Suprapubic skin (tissue), 4 donors: ENCODE measurements around the gene ANKRD34A. TPM values are rescaled to one million over a fixed set of nuclear protein-coding genes. Genes with fewer than 3 reads are reported as not detected.

Experiments
- DNase-seq, 2 donors: peaks; one replicate each; pipeline ENCODE4 v3.0.0-alpha.2; 2019; ENCODE audit warnings: low spot score in 2 of 2
- H3K27ac ChIP-seq: fragments of 200-600 bp; sonication (generic); one replicate; pipeline ENCODE4 v1.5.1; 2019
- H3K27me3 ChIP-seq: fragments of 200-600 bp; sonication (generic); one replicate; pipeline ENCODE4 v1.5.1; 2019
- H3K36me3 ChIP-seq: fragments of 200-600 bp; sonication (generic); one replicate; pipeline ENCODE4 v1.5.1; 2019
- H3K4me1 ChIP-seq: fragments of 200-600 bp; sonication (generic); one replicate; pipeline ENCODE4 v1.5.1; 2019
- H3K4me3 ChIP-seq: fragments of 200-600 bp; sonication (generic); one replicate; pipeline ENCODE4 v1.5.1; 2019; ENCODE audit warnings: mild to moderate bottlenecking
- H3K9me3 ChIP-seq: fragments of 200-600 bp; sonication (generic); one replicate; pipeline ENCODE4 v1.5.1; 2019
- CTCF ChIP-seq, 2 donors: fragments of 200-600 bp in 1 of 2; fragments of 450-650 bp in 1 of 2; sonication (generic) in 1 of 2; IDR thresholded peaks; one replicate each; pipeline ENCODE4 v1.5.1; 2016 to 2019; ENCODE audit warnings: antibody characterized with exemption in 2 of 2, mild to moderate bottlenecking in 1 of 2, moderate library complexity in 1 of 2
- EP300 ChIP-seq: sonication (generic); formaldehyde crosslinking; IDR thresholded peaks from one replicate; pipeline ENCODE4 v1.6.1; 2017; ENCODE audit warnings: antibody characterized with exemption
- POLR2A ChIP-seq, 2 donors: fragments of 450-650 bp; IDR thresholded peaks; one replicate each; pipeline ENCODE4 v1.6.1; 2017; ENCODE audit warnings: antibody characterized with exemption in 2 of 2, mild to moderate bottlenecking in 2 of 2, moderate library complexity in 2 of 2
- POLR2AphosphoS5 ChIP-seq, 3 donors: sonication (generic); formaldehyde crosslinking; IDR thresholded peaks; one replicate each; pipeline ENCODE4 v1.6.1; 2017; ENCODE audit warnings: antibody characterized with exemption in 3 of 3
- whole genome bisulfite sequencing: methylation state at CpG from one replicate; pipeline ENCODE4 v1.1.5; 2018; 5-methylcytosine and 5-hydroxymethylcytosine counted together
- total RNA-seq, 4 donors: library from RNA; depleted of rRNA; stranded (reverse); fragments of >200 nt; gene quantifications; one replicate each; pipeline ENCODE4 v1.1.0, GENCODE V29; 2016

ANKRD34A gene
- total RNA-seq, 4 donors from 2014 or later, result 0.21 to 0.64 (median 0.45) TPM; not detected in 1

- Histone ChIP-seq H3K36me3 (peaks cover 47% of the 10 kb centered on the region), H3K4me3 (no peak overlapping the region), H3K27ac (no peak overlapping the region), H3K4me1 (peaks cover 12% of the 10 kb centered on the region), H3K27me3 (no peaks in the 10 kb centered on the region), H3K9me3 (no peaks in the 10 kb centered on the region)
- no peak for DNase-seq
- TF ChIP-seq EP300 (no peak), POLR2A (IDR thresholded peaks at IDR 0.05) (no peak), CTCF (IDR thresholded peaks at IDR 0.05) (no peak), POLR2AphosphoS5 (IDR thresholded peaks at IDR 0.05) (no peak)
- WGBS, result 82% methylated on average over 11 of the region's 11 CpGs
Measured at GRCh38 chr1:145912128-145912641, 52.2 kb downstream of the ANKRD34A start.

Other genes with a start within 250 kb of the ANKRD34A start
- gene CD160, start 245.1 kb downstream of the ANKRD34A start, total RNA-seq, result not detected
- 10 to 100 TPM in 2 of 4 donors, 1 to 10 TPM in 2; 7.1 to 22.3 (median 12.2) TPM for gene RNF115, start 140.5 kb downstream of the ANKRD34A start, total RNA-seq
- 10 to 100 TPM; 22.5 to 40.8 (median 24.8) TPM for gene POLR3C, start 140.4 kb downstream of the ANKRD34A start, total RNA-seq
- 1 to 10 TPM; 1.3 to 3.9 (median 2.1) TPM for gene NUDT17, start 118.9 kb downstream of the ANKRD34A start, total RNA-seq
- 10 to 100 TPM; 43.8 to 78.4 (median 49.4) TPM for gene PIAS3, start 105.5 kb downstream of the ANKRD34A start, total RNA-seq
- 10 to 100 TPM; 32.9 to 62.7 (median 37.1) TPM for gene ANKRD35, start 78.7 kb downstream of the ANKRD34A start, total RNA-seq
- gene ITGA10, start 54.5 kb downstream of the ANKRD34A start, total RNA-seq, result 10 to 100 TPM in 1 of 4 donors, 1 to 10 TPM in 3; 1.6 to 15.6 (median 2.2) TPM
- gene PEX11B, start 45.9 kb downstream of the ANKRD34A start, total RNA-seq, result 10 to 100 TPM; 23.3 to 35.9 (median 30.2) TPM
- 100 to 1,000 TPM in 3 of 4 donors, 10 to 100 TPM in 1; 92.2 to 186 (median 134) TPM for gene RBM8A, start 37.1 kb downstream of the ANKRD34A start, total RNA-seq
- 10 to 100 TPM in 3 of 4 donors, 1 to 10 TPM in 1; 7.6 to 18.4 (median 11.3) TPM for gene LIX1L, start 6.6 kb downstream of the ANKRD34A start, total RNA-seq
- gene POLR3GL, start 115 bp upstream of the ANKRD34A start, total RNA-seq, result 10 to 100 TPM in 2 of 4 donors, 1 to 10 TPM in 2; 7.3 to 16.7 (median 11.9) TPM
- 1,000 to 10,000 TPM; 2,326 to 8,649 (median 2,541) TPM for gene TXNIP, start 32.0 kb upstream of the ANKRD34A start, total RNA-seq
- not detected for gene HJV, start 57.2 kb upstream of the ANKRD34A start, total RNA-seq
- 1 to 10 TPM; 1.8 to 7.4 (median 2.7) TPM for gene NBPF10, start 180.2 kb upstream of the ANKRD34A start, total RNA-seq